ENCODE data around the gene TTC23L.

GRCh38 chr5:34791761-34792244 lies 47.2 kb upstream of the TTC23L start:
- TF ChIP-seq POLR2AphosphoS5 (IDR thresholded peaks at IDR 0.05; ENCODE audit: low read depth): no peak
- TF ChIP-seq ZNF114 (CRISPR knock-in tag; IDR thresholded peaks at IDR 0.05): no peak
- no peak for TF ChIP-seq CTCF (conservative IDR thresholded peaks at IDR 0.05; ENCODE audit: low read depth in 2 of 2)
- TF ChIP-seq EZH2phosphoT487 (IDR thresholded peaks at IDR 0.05; ENCODE audit: unreplicated experiment): no peak
- no peak for TF ChIP-seq EZH2 (IDR thresholded peaks at IDR 0.05; ENCODE audit: low read depth, unreplicated experiment)
- TF ChIP-seq ZNF331 (CRISPR knock-in tag; IDR thresholded peaks at IDR 0.05; ENCODE audit: low read depth): no peak
- no peak for TF ChIP-seq REST (IDR thresholded peaks at IDR 0.05; ENCODE audit: unreplicated experiment)
- TF ChIP-seq CREB1 (CRISPR knock-in tag; IDR thresholded peaks at IDR 0.05; ENCODE audit: low read depth): no peak
- TF ChIP-seq ETS1 (IDR thresholded peaks at IDR 0.05): no peak
- TF ChIP-seq STAT1 (IDR thresholded peaks at IDR 0.05; ENCODE audit: unreplicated experiment): no peak
